Activated CD4-positive, alpha-beta T cell treated with anti-CD3 and anti-CD28 coated beads, Interleukin-10, Interleukin-2, amounts not matched to agents 100 ng/mL and 50 ng/mL, durations not matched to agents 16 hours and 8 hours (primary cell): ENCODE measurements around the gene HSD17B11.
A peak's percentile ranks its signal among the peaks of the same experiment; 100 is the strongest.
"Not testable (repeated sequence)": the region's sequence is repeated elsewhere in the genome, so short reads cannot be mapped to it uniquely, and the experiment has no call there.

Experiments
- DNase-seq: peaks from one replicate; pipeline ENCODE4 v3.0.0-alpha.2; 2020

The HSD17B11 gene

GRCh38 chr4:87403732-87404131 is 12.7 kb upstream of the HSD17B11 start:
- DNase-seq = not testable (repeated sequence)

- no peak for DNase-seq
These were observed 9.0 kb upstream of the HSD17B11 start for GRCh38 chr4:87399954-87400353.

GRCh38 chr4:87399148-87399547 is 8.2 kb upstream of the HSD17B11 start:
- no peak for DNase-seq

- not testable (repeated sequence) for DNase-seq
These were observed 4.9 kb upstream of the HSD17B11 start for GRCh38 chr4:87395851-87396250.

GRCh38 chr4:87395073-87395472 is 4.1 kb upstream of the HSD17B11 start:
- DNase-seq = not testable (repeated sequence)

- DNase-seq = no peak
These were observed 1.2 kb upstream of the HSD17B11 start for GRCh38 chr4:87392183-87392582.

GRCh38 chr4:87391576-87392054 is 627 bp upstream of the HSD17B11 start:
- DNase-seq = no peak

- no peak for DNase-seq
These were observed 467 bp downstream of the HSD17B11 start for GRCh38 chr4:87390551-87390890.

- not testable (repeated sequence) for DNase-seq
These were observed 933 bp downstream of the HSD17B11 start for GRCh38 chr4:87390055-87390454.

- DNase-seq = no peak
These were observed 2.1 kb downstream of the HSD17B11 start for GRCh38 chr4:87388901-87389300.

- no peak for DNase-seq
These were observed 3.8 kb downstream of the HSD17B11 start for GRCh38 chr4:87387237-87387636.

GRCh38 chr4:87384466-87385132 is 6.4 kb downstream of the HSD17B11 start:
- DNase-seq = not testable (repeated sequence)

- DNase-seq = no peak
These were observed 8.1 kb downstream of the HSD17B11 start for GRCh38 chr4:87382931-87383330.

- DNase-seq = no peak
These were observed 8.9 kb downstream of the HSD17B11 start for GRCh38 chr4:87382116-87382515.

GRCh38 chr4:87377816-87378215 is 13.2 kb downstream of the HSD17B11 start:
- DNase-seq = no peak

- DNase-seq = peak; percentile 27
These were observed 15.2 kb downstream of the HSD17B11 start for GRCh38 chr4:87375719-87376291.

- no peak for DNase-seq
These were observed 20.9 kb downstream of the HSD17B11 start for GRCh38 chr4:87370068-87370467.

- no peak for DNase-seq
These were observed 24.3 kb downstream of the HSD17B11 start for GRCh38 chr4:87366521-87367162.

GRCh38 chr4:87365348-87365747 is 25.6 kb downstream of the HSD17B11 start:
- no peak for DNase-seq

- no peak for DNase-seq
These were observed 27.4 kb downstream of the HSD17B11 start for GRCh38 chr4:87363552-87363951.

GRCh38 chr4:87360338-87360935 is 30.6 kb downstream of the HSD17B11 start:
- no peak for DNase-seq

- DNase-seq = no peak
These were observed 31.7 kb downstream of the HSD17B11 start for GRCh38 chr4:87359258-87359657.

GRCh38 chr4:87356832-87357526 is 34.0 kb downstream of the HSD17B11 start:
- DNase-seq = no peak
